ENCODE results near the gene MEN1.

Gene MEN1

DNA sequence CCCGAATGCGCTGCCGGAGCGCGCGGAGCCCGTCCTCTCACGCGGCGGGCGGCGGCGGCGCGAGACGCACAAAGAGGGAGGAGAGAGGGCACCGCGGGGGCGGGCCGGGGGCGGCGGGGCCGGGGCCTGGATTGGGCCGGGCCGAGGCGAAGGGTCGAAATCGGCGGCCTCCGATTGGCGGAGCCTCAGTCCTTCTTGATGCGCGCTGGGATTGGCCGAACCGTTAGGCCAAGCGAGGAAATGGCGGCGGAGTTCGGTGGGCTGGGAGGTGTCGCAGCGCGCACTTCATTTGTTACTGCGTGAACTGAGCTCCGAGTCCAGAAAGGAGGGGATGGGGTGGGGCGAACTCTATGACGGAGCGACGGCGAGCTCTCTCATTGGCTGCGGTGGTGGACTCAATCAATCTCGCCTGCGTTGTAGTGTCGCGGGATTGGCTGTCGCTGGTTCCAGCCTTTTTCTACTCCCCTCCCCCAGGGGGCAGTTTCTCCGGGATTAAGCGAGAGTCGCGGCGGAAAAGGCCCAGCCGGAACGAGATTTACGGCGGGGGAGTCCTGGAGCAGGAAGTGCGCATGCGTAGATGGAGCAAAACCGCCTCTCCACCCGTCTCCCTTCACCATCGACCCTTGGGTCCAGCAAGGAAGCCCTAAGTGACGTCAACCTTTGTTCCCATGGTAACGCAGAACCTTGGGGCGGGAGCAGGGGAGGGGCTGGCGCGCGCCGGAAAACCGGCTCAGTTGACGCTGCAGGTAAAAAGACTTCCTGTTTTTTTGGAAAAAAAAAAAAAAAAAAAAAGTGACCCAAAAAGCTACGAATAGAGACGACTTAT lies 31.7 kb downstream of the MEN1 start, which contains the start of gene SF1 (continued):
- TF ChIP-seq, protein P1, sequence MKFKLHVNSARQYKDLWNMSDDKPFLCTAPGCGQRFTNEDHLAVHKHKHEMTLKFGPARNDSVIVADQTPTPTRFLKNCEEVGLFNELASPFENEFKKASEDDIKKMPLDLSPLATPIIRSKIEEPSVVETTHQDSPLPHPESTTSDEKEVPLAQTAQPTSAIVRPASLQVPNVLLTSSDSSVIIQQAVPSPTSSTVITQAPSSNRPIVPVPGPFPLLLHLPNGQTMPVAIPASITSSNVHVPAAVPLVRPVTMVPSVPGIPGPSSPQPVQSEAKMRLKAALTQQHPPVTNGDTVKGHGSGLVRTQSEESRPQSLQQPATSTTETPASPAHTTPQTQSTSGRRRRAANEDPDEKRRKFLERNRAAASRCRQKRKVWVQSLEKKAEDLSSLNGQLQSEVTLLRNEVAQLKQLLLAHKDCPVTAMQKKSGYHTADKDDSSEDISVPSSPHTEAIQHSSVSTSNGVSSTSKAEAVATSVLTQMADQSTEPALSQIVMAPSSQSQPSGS (tag by site-specific recombination; IDR thresholded peaks at IDR 0.05; ENCODE audit: low read depth) = peak; percentile 94
- TF ChIP-seq ZNF623 (tag by site-specific recombination; IDR thresholded peaks at IDR 0.05) (no peak), IKZF3 (tag by site-specific recombination; IDR thresholded peaks at IDR 0.05) (peak; percentile 88), ZEB2 (tag by site-specific recombination; IDR thresholded peaks at IDR 0.05) (peak; percentile 74)
- TF ChIP-seq, protein P2, sequence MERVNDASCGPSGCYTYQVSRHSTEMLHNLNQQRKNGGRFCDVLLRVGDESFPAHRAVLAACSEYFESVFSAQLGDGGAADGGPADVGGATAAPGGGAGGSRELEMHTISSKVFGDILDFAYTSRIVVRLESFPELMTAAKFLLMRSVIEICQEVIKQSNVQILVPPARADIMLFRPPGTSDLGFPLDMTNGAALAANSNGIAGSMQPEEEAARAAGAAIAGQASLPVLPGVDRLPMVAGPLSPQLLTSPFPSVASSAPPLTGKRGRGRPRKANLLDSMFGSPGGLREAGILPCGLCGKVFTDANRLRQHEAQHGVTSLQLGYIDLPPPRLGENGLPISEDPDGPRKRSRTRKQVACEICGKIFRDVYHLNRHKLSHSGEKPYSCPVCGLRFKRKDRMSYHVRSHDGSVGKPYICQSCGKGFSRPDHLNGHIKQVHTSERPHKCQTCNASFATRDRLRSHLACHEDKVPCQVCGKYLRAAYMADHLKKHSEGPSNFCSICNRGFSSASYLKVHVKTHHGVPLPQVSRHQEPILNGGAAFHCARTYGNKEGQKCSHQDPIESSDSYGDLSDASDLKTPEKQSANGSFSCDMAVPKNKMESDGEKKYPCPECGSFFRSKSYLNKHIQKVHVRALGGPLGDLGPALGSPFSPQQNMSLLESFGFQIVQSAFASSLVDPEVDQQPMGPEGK (tag by site-specific recombination; IDR thresholded peaks at IDR 0.05) = peak; percentile 85

DNA sequence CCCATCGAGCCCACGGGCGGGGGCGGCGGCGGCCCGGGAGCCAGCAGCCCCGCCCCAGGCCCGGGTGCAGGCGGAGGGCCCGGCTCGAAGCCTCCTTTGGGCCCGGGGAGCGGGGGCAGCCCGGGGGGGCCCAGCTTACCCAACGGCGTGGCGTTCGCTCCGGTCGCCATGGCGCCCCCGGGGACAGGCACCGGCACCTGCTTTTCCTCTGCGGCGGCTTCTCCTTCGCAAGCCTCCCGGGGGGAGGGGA lies 32.2 kb downstream of the MEN1 start:
- Histone ChIP-seq H3K4me1 (ENCODE audit: control insufficient read depth, insufficient read depth, low read length) (no peaks in the 10 kb centered on the region), H3K9me3 (ENCODE audit: control insufficient read depth, insufficient read depth, low read depth, low read length) (no peaks in the 10 kb centered on the region), H3K27ac (ENCODE audit: extremely low read depth, low read depth, low read length) (peak overlapping the region; percentile 97), H3K4me3 (ENCODE audit: low read depth, low read length) (peak overlapping the region; percentile 96), H3K36me3 (ENCODE audit: control insufficient read depth in 2 of 2, insufficient read depth in 1 of 2, low read length in 2 of 2) (peaks cover 28 to 48% of the 10 kb centered on the region in 2 experiments)
- ChIA-PET CTCF (interaction anchor here (0.7 to 1.3 kb wide), 3 partner anchors 10 to 109 kb away, joined by 3 to 9 read pairs (median 4); no protein-coding TSS in a partner anchor), POLR2A (interaction anchor here (0.6 to 1.9 kb wide), 35 partner anchors 9 to 645 kb away, joined by 3 to 42 read pairs (median 5); partner anchors contain the start of genes CDC42BPG, EHD1, FAU and FKBP2)
- TF ChIP-seq IKZF3 (tag by site-specific recombination; IDR thresholded peaks at IDR 0.05) (no peak), ZNF10 (tag by site-specific recombination; IDR thresholded peaks at IDR 0.05) (peak; percentile 52; the same call in 1 of the 2 replicates), ZBTB7A (tag by site-specific recombination; IDR thresholded peaks at IDR 0.05; ENCODE audit: low read depth) (0 out of 2 replicates have a peak, but pooled peaks have one; percentile 47), YY1 (tag by site-specific recombination; IDR thresholded peaks at IDR 0.05) (no peak), ZNF311 (tag by site-specific recombination; IDR thresholded peaks at IDR 0.05; ENCODE audit: borderline replicate concordance) (no peak), ZNF596 (tag by site-specific recombination; IDR thresholded peaks at IDR 0.05) (no peak), ZNF626 (tag by site-specific recombination; IDR thresholded peaks at IDR 0.05) (no peak), SP7 (tag by site-specific recombination; IDR thresholded peaks at IDR 0.05) (no peak), ZNF394 (tag by site-specific recombination; IDR thresholded peaks at IDR 0.05; ENCODE audit: borderline replicate concordance) (0 out of 2 replicates have a peak, but pooled peaks have one; percentile 28), KLF16 (tag by site-specific recombination; IDR thresholded peaks at IDR 0.05) (0 out of 2 replicates have a peak, but pooled peaks have one; percentile 18), ZBTB8A (tag by site-specific recombination; IDR thresholded peaks at IDR 0.05) (no peak), ZEB2 (tag by site-specific recombination; IDR thresholded peaks at IDR 0.05) (no peak; the same call in 1 of the 2 replicates), YY2 (tag by site-specific recombination; IDR thresholded peaks at IDR 0.05) (no peak), ZNF777 (tag by site-specific recombination; IDR thresholded peaks at IDR 0.05; ENCODE audit: borderline replicate concordance) (no peak), ZNF341 (tag by site-specific recombination; IDR thresholded peaks at IDR 0.05; ENCODE audit: low read depth) (peak; percentile 37; the same call in 1 of the 2 replicates), ZNF2 (tag by site-specific recombination; IDR thresholded peaks at IDR 0.05) (no peak), ZNF558 (tag by site-specific recombination; IDR thresholded peaks at IDR 0.05) (no peak), ZNF302 (tag by site-specific recombination; IDR thresholded peaks at IDR 0.05; ENCODE audit: low read depth) (no peak)
- TF ChIP-seq, protein P3, sequence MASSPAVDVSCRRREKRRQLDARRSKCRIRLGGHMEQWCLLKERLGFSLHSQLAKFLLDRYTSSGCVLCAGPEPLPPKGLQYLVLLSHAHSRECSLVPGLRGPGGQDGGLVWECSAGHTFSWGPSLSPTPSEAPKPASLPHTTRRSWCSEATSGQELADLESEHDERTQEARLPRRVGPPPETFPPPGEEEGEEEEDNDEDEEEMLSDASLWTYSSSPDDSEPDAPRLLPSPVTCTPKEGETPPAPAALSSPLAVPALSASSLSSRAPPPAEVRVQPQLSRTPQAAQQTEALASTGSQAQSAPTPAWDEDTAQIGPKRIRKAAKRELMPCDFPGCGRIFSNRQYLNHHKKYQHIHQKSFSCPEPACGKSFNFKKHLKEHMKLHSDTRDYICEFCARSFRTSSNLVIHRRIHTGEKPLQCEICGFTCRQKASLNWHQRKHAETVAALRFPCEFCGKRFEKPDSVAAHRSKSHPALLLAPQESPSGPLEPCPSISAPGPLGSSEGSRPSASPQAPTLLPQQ (tag by site-specific recombination; IDR thresholded peaks at IDR 0.05) = 0 out of 2 replicates have a peak, but pooled peaks have one; percentile 10
- TF ChIP-seq, protein P4, sequence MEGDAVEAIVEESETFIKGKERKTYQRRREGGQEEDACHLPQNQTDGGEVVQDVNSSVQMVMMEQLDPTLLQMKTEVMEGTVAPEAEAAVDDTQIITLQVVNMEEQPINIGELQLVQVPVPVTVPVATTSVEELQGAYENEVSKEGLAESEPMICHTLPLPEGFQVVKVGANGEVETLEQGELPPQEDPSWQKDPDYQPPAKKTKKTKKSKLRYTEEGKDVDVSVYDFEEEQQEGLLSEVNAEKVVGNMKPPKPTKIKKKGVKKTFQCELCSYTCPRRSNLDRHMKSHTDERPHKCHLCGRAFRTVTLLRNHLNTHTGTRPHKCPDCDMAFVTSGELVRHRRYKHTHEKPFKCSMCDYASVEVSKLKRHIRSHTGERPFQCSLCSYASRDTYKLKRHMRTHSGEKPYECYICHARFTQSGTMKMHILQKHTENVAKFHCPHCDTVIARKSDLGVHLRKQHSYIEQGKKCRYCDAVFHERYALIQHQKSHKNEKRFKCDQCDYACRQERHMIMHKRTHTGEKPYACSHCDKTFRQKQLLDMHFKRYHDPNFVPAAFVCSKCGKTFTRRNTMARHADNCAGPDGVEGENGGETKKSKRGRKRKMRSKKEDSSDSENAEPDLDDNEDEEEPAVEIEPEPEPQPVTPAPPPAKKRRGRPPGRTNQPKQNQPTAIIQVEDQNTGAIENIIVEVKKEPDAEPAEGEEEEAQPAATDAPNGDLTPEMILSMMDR (tag by site-specific recombination; IDR thresholded peaks at IDR 0.05) = no peak
- TF ChIP-seq, protein P5, sequence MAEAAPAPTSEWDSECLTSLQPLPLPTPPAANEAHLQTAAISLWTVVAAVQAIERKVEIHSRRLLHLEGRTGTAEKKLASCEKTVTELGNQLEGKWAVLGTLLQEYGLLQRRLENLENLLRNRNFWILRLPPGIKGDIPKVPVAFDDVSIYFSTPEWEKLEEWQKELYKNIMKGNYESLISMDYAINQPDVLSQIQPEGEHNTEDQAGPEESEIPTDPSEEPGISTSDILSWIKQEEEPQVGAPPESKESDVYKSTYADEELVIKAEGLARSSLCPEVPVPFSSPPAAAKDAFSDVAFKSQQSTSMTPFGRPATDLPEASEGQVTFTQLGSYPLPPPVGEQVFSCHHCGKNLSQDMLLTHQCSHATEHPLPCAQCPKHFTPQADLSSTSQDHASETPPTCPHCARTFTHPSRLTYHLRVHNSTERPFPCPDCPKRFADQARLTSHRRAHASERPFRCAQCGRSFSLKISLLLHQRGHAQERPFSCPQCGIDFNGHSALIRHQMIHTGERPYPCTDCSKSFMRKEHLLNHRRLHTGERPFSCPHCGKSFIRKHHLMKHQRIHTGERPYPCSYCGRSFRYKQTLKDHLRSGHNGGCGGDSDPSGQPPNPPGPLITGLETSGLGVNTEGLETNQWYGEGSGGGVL (tag by site-specific recombination; IDR thresholded peaks at IDR 0.05) = 0 out of 2 replicates have a peak, but pooled peaks have one; percentile 15
- TF ChIP-seq, protein P6, sequence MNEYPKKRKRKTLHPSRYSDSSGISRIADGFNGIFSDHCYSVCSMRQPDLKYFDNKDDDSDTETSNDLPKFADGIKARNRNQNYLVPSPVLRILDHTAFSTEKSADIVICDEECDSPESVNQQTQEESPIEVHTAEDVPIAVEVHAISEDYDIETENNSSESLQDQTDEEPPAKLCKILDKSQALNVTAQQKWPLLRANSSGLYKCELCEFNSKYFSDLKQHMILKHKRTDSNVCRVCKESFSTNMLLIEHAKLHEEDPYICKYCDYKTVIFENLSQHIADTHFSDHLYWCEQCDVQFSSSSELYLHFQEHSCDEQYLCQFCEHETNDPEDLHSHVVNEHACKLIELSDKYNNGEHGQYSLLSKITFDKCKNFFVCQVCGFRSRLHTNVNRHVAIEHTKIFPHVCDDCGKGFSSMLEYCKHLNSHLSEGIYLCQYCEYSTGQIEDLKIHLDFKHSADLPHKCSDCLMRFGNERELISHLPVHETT (tag by site-specific recombination; IDR thresholded peaks at IDR 0.05) = no peak

Measured in HEK293 (cell line).